Fibroblast of upper back skin (primary cell): ENCODE results near the gene NOTCH4.
"Not testable (repeated sequence)": the region's sequence is repeated elsewhere in the genome, so short reads cannot be mapped to it uniquely, and the experiment has no call there.

Source experiments
- DNase-seq: peaks from one replicate; pipeline ENCODE4 v3.0.0-alpha.2; 2013

The NOTCH4 gene

DNA sequence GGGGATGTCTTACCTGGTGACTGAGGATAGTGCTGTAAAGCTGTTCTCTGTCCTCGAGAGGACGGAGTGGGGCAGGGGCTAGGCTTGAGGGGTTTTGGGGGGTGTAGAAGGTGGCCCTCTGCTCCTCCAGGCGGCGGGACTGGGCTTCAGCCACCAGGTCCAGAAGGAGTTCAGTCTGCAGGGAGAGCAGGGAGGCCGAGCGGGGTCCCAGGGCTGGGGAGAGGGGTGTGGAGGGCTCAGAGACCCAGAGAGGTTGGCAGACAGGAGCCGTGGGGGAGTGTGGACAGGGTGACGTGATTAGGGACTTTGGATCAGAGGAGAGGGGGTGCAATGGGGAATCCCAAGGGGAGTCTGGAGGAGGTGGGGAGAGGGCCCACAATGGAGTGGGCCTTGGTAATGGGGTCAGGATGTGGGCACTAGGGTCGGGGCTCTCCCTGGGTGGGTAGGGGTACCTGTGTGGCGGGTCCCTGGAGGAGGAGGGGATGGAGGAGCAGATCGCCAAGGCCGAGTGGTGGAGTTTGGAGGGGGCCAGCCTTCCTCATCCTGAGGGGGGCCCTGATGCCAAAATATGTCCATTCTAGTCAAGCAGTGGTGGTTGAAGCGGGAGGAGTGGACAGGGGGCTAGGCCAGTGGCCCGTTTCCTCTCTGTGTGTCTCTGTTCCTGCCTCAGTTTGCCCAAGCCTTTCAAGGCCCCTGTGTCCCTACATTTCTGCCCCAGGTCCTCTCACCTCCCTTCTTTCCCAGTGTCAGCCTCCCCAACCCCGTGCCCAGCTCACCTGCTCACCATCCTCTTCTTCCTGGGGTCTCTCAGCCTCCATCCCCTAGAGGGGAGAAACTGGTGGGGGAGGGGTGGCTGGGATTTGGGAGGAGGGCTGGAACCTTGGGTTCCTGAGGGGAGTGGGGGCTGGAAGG lies 31.9 kb downstream of the NOTCH4 start:
- DNase-seq = no peak

DNA sequence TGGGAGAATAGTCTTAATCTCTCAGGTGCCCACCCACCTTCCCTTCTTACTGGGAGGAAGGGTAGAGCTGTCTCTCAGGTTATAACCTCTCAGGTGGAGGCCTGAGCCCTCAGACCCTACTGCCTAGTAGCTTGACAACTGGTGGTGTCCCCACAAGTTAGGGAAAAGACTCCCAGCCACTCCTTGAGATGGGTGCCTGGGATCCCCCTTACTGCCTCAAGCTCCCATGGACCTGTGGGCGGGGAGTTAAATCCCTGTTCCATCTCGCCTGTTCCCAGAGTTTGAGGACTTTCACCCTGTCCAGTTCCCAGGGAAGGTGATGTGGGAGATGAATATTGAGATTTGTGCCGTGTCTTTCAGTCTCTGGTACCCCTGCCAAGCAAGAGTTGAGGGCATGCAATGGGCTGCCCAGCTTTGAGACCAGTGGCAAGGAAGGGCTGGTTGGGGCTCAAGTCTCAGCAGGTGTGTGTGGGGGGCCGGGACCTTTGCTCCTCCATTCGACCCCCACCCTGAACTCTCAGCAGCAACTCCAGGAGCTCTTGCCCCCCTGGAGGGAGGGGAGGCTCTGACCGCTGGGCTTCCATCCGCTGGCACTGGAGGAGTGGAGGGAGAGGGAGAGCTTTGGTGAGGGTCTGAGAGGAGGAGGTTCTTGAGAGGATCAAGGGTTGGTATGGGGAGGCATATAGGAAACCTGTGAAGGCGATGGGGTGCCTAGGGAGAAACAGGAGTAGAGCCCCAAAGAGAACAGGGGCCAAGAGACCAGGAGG lies 32.8 kb downstream of the NOTCH4 start:
- DNase-seq = no peak

DNA sequence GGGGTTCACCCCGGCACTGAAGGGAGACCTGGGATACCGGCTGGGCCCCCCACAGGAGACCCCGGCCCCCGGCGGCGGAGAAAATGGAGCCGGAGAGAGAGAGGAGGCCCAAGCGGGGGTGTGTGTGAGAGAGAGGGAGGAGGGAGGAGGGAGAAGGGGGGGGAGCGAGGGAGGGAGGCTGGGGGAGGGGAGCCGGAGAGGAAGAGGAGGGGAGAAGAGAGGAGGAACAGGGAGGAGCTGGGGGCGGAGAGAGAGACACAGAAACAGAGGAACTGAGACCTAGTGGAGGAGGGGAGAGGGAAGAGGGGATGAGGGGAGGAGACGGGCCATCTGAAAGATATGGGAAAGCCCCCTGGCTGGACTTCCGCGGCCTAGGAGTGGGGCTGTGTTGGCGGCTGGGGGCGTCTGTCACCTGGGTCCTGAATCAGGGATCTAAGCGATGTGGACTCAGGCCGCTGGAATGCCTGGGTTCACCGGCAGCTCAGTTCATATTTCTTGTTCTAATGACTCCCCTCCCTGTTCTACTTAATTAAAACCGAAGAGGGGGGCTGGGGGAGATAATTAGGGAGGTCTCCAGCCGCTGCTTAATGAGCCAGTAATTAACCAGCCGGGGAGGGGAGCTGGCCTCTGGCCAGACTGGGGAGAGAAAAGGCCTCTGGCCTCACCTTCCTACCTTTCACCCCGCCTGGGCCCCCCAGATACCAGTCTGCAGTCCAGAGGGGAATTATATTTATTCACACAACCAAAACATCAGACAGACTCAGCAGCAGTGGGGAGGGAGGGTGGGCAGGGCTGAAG lies 33.6 kb downstream of the NOTCH4 start, which contains the start of gene PBX2:
PBX2 (minus strand) TSS at position 149 of the 798 bp plus-strand sequence. CDS start 287 bp downstream, outside the sequence.
- DNase-seq = peak; percentile 93

DNA sequence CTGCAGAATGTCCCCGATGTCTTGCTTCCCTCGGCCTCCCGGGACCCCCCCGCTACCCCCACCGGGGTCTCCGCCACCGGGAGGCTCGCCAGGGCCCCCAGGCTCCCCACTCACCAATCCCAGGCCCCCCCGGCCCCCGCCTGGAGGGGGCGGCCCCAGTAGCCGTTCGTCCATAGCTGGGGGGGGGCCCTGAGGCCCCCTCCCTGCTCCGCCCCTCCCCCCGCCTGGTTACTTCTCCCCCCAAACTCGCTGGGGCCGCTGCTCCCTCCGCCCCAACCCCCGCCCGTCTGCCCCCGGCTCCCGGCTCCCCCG lies 34.2 kb downstream of the NOTCH4 start:
- no peak for DNase-seq

DNA sequence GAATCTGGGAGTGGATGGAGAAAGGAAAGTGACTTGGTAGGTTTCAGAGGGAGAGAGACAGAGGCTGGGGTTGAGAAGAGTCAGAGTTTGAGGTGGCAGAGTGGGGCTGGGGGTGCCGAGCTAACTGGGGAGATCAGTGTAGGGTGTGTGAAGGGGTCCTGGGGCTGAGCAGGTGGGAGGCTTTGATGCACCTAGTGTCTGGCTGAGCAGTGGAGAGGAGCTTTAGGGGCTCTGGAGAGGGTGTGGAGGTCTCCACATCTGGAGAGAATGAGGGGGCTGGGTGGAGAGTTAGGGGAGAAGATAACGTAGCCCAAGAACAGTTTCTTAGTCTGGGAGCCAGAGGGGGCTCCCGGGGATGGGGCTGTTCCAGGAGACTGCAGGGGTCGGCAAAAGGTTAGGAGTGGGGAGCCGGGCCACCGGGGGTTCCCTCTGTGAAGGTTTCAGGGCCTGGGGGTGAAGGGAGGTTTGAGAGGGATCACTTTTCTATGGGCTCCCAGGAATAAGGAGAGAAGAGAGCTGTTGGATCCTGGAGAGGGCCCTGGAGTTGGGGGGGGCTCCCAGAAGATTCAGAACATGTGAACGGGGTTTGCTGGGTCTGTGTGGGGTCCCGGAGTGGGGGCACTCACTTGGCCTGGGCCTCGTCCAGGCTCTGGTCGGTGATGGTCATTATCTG lies 34.7 kb downstream of the NOTCH4 start:
- DNase-seq = no peak

DNA sequence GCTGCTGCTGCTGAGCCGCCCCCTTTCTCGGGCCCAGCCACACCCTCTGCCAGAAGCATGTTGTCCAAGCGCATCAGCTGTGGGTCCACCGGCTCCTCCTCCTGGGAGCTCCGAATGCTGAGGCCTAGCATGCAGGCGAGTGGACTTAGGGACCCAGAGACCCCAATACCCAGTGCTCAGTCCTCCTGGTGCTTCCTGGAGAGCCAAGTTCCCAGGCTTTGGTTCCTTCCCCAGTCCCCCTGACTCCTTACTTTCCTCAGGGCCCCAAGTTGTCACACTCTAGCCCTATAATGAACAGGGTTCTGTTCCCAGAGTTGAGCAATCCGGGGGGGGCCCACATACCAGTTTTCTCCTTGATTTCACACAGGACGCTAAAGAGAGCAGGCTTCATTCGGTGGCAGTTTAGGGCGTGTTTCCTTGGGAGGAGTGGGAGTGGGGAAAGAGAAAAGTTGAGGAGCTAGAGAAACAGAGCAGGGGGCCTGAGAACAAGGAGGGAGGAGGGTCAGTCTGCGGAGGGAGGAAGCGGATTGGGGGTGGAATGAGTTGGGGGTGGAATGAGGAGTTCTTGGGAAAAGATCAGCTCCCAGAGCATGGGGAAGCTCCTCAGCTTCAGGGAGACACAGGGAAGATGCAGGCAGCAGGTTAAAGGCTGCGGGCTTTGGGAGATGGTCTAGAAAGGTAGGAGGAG lies 35.3 kb downstream of the NOTCH4 start:
- peak; percentile 28 for DNase-seq

DNA sequence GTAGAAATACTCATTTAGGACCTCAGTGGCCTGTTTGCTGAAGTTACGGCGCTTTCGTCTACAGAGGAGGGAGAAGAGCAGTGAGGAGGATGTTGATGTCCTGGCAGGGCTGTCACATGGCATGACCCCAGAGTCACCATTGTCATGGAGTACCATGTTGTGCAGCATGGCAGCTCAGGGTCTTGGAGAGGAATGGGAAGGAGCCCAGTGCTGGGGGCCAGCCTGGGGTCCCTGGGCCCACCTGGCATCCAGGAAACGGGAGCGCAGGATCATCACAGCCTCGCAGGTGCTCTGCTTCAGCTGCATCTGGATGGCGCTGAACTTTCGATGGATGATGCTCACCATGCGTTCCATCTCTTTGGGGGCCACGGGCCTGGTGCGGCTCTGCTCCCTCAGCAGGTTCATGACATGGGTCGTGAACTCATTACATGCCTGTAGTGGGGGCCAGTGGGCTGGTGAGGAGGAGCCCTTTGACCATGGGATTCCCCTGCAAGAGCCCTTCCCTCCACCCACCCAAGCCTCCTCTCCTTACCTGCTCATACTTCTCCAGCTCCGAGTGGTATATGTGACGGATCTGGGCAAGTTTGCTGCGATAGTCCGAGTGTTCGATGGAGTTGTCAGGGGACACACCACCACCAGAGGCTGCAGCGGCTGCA lies 36.0 kb downstream of the NOTCH4 start:
- DNase-seq = not testable (repeated sequence)

DNA sequence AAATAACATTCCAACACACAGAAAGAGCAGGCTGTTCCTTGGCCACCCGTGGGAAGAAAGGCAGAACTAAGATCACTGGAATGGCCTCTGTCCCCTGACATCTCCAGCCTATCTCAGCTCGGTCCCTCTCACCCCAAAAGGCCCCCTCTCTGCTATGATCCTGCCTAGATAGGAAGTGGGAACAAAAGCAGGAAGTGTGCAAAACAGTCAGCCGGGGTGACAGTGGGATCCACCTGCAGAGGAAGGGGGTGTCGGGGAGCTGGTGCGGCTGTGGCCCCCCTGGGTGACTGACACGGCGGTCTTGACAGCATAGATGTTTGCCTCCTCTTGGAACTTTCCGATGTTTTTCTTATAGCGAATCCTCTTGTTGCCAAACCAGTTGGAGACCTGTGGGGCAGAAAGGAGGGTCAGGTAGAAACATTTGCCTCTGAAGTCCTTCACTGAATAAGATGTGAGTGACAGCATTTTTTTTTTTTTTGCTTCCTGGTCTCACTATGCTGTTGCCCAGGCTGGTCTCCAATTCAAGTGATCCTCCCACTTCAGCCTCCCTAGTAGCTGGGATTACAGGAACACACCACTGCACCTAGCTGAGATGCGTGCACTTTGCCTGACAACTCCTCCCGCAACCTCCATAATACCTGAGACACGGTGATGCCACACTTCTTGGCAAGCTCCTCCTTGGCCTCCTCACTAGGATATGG lies 36.7 kb downstream of the NOTCH4 start:
- DNase-seq = no peak

DNA sequence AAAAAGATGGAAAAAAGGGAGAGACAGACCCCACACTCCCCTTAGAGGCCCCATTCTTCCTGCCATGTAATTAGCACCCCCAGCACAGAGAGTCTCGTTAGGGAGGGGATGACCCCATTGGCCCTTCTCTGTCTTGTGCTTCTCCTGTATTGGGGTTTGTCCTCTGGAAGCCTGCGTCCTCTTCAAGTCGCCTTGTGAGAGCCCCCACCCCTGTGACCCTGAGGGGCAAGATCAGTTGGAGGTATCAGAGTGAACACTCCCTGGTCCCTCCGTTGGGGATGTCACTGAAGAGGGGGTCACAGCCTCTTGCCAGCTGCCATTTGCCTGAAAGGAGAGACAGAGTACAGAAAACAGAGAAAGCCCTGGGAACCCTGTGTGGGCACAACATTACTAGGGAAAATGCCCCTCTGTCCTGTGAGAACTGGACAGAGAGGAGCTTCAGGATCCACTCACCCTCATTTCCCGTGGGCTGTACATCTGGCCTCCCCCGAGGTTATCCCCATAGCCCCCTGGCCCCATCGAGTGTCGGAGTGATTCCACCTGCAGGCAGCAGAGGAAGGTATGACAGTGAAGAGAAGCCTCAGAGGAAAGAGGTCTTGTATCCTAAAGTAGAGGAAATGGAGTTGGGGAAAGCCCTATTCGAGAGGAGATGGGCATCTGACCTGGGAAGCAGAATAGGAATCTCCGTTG lies 37.6 kb downstream of the NOTCH4 start:
- DNase-seq = not testable (repeated sequence)

DNA sequence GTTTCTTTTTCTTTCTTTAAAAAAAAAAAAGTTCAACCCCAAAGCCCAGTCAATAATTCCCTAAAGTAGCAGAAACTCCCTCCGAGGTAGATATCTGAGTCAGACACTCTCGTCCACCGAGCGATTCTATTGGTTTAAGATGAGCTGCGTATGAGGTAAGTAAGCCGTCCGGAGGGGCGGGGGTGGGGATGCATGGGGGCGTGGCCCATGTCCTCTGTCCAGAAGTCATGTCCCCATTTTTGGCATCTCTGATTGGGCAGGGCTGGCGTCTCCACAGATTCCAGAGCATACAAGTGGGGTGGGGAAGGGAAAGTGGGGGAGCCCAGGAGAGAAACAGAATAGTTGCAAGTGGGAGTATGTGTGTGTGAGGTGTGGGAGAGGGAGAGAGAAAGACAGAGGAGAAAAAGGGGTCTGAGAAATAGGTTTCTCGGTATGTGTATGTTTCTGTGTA lies 38.2 kb downstream of the NOTCH4 start:
- peak; percentile 86 for DNase-seq

DNA sequence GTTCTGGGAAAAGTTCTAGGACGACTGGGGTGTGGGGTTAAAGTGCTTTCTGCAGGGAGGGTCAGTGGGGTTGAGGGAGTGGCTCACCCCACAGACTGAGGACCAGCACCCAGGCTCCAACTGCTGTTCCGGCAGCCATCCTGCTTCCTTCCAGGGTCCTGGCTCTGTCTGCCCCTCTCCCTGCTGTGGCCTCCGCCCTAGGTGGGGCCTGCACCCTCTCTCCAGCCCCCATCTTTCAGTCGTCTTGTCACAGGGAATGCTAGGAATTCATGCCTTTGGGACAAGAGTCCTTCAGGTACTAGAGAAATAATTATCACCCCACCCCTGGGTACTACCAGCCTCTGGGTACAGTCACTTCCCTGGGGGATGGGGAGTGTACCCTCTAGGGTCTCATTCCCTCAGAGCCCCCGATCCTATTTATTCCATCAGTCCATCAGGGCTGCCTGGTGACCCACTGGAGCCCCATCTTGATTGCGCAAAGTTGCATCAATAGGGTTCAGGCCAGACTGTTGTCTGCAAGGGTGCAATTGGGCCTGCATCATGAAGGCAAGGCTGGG lies 39.7 kb downstream of the NOTCH4 start, which contains the start of gene AGER:
AGER (minus strand) TSS at position 170 of the 557 bp plus-strand sequence; CDS start at position 139, 31 bp downstream.
- no peak for DNase-seq

DNA sequence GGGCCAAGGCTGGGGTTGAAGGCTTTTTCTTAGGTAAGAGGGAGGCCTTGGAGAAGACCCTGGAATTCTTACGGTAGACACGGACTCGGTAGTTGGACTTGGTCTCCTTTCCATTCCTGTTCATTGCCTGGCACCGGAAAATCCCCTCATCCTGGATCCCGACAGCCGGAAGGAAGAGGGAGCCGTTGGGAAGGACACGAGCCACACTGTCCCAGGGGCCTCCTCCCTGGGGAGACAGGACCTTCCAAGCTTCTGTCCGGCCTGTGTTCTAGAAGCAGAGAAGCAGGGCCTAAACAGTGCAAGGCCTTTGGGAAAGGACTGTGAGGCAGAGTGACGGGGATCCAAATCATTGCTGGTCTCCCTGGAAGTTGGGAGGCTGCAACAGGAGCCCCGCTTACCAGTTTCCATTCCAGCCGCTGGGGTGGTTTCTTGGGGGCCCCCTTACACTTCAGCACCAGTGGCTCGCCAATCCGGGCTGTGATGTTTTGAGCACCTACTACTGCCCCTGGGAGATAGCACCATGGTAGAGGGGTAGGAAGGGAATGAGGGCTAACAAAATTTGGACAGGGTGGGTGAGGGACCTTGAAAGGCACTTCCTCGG lies 40.3 kb downstream of the NOTCH4 start:
- DNase-seq = no peak

DNA sequence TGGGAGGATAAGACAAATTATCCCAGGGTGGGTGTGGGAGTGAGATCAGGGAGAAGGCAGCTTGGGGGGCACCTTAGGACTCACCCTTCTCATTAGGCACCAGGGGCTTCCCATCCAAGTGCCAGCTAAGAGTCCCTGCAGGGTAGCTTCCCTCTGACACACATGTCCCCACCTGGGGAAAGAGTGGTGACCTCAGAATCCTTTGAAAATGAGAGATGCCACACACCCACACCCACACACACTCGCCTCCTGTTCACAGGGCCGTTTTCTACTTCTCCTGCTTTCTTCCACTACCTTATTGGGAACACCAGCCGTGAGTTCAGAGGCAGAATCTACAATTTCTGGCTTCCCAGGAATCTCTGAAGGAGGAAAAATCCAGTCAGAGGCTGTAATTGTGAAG lies 40.8 kb downstream of the NOTCH4 start:
- DNase-seq = no peak

DNA sequence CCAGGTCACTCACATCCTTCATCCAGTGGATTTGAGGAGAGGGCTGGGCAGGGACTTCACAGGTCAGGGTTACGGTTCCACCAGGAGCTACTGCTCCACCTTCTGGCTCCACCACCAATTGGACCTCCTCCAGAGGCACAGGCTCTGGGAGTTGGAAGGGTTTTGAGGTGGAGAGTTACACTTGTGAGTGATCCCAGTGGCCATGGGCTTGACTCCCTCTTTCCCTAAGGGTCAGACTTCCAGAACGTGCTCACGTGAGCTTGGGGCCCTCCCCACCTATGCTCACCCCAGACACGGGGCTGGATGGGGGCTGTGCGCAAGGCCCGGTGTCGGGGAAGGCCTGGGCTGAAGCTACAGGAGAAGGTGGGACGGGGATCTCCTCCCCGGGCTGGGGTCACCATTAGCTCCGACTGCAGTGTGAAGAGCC lies 41.3 kb downstream of the NOTCH4 start:
- no peak for DNase-seq

DNA sequence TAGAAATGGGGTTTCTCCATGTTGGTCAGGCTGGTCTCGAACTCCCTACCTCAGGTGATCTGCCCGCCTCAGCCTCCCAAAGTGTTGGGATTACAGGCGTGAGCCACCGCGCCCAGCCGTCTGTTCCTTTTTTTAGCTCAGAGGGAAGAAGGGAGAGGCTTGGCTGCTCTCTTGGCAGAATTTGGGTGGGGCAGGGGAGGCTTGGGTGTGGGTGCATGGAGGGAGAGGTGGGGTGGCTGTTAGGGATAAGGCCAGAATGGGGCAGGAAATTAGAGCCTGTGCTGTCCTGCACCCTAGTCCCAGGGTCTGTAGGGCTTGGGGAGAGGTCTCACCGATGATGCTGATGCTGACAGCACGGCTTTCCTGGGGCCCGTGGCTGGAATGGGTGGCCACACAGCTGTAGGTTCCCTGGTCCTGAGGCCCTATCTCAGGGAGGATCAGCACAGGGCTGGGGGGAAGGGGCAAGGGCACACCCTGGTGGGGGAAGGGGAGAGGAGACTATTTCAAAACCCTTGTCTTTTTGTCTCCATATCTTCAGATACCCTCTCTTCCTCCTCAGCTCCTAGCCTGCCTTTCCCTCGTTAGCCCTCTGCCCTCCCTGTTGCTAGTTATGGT lies 41.8 kb downstream of the NOTCH4 start:
- DNase-seq = no peak

DNA sequence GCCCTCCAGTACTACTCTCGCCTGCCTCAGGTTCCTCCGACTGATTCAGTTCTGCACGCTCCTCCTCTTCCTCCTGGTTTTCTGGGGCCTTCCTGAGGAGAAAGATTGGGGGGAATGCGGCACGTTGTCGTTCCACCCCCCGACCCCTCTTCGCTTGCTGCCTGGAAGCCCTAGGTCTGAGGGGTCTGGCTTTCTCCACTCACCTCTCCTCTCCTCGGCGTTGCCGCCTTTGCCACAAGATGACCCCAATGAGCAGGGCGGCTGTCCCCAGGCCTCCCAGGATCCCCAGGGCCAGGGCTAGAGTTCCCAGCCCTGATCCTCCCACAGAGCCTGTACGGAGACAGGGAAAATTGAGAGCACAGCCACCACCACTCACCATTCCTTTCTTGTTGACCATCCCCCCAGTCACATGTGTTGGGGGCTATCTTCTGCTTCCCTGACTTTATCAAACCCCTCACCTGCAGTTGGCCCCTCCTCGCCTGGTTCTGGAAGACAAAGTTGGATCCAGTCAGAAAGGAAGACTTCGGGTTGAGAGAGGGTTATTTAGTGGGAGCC lies 42.6 kb downstream of the NOTCH4 start:
- no peak for DNase-seq

DNA sequence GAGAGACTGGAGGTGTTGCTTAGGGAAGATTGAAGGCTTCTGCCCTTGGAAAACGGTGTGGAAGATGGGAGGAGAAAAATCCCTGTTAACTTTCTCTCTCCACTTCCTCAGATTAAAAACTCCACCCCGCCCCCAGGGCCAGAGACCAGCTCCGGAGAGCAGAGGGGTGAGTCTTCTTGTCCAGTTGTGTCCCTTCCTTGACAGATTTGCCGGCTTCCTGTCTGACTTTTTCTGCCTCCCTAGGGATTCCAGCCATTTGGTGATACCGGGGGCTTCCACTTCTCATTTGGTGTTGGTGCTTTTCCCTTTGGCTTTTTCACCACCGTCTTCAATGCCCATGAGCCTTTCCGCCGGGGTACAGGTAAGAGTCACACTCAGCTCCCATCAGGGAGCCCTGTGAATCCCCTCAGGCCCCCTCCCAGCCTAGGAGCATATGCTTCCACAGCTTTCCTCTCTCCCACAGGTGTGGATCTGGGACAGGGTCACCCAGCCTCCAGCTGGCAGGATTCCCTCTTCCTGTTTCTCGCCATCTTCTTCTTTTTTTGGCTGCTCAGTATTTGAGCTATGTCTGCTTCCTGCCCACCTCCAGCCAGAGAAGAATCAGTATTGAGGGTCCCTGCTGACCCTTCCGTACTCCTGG lies 44.0 kb downstream of the NOTCH4 start:
- no peak for DNase-seq
